B cell (primary cell): ENCODE results near the gene CLINT1. TPM values are rescaled to one million over a fixed set of nuclear protein-coding genes. Genes with fewer than 3 reads are reported as not detected.

ENCODE experiments used
- ATAC-seq: fragments of 200-7000 bp; cut with Tn5 transposase; one replicate; pipeline ENCODE4 v1.10.0; 2021; ENCODE audit warnings: low read depth, mild to moderate bottlenecking, moderate number of reproducible peaks, moderate library complexity
- CTCF ChIA-PET: fragments of 350-600 bp; sonication (Branson Sonifier 250); formaldehyde crosslinking; loops from one replicate; lab custom pipeline; 2021; ENCODE audit warnings: antibody characterized with exemption, inconsistent platforms; lab: Charles Lee
- POLR2A ChIA-PET: fragments of 350-600 bp; sonication (Branson Sonifier 250); formaldehyde crosslinking; loops from one replicate; lab custom pipeline; 2021; ENCODE audit warnings: antibody characterized with exemption; lab: Charles Lee
- DNase-seq: peaks from one replicate; pipeline ENCODE4 v3.0.0; 2013
- H2AFZ ChIP-seq: 2 replicates; pipeline ENCODE4 v1.6.1; 2012; ENCODE audit warnings: mild to moderate bottlenecking, low read depth, low read length; ENCODE audit not compliant: insufficient read depth, poor library complexity, severe bottlenecking
- H3K27ac ChIP-seq, 2 donors: 1 replicate in 1 of 2; 2 replicates in 1 of 2; pipeline ENCODE4 v1.5.1; 2012 to 2013; ENCODE audit warnings: low read length in 2 of 2, mild to moderate bottlenecking in 2 of 2, moderate library complexity in 1 of 2
- H3K27me3 ChIP-seq, 4 experiments: fragments of 200-600 bp in 1 of 4; sonication (generic) in 1 of 4; replicated peaks in 1 of 4; 1 replicate in 2 of 4; 2 replicates in 2 of 4; pipeline versions ENCODE4 v1.6.1 to v1.7.0; 2013 to 2016; ENCODE audit warnings: low read length in 3 of 4, mild to moderate bottlenecking in 2 of 4, mixed read lengths in 1 of 4, moderate library complexity in 1 of 4; ENCODE audit not compliant: insufficient read depth in 4 of 4, control insufficient read depth in 3 of 4; ENCODE audit errors: control extremely low read depth in 1 of 4
- H3K36me3 ChIP-seq, 2 experiments: replicated peaks in 1 of 2; 1 replicate in 1 of 2; 2 replicates in 1 of 2; pipeline versions ENCODE4 v1.6.1 to v1.7.1; 2013; ENCODE audit warnings: low read length in 1 of 2; ENCODE audit not compliant: insufficient read depth in 2 of 2, control insufficient read depth in 1 of 2; ENCODE audit errors: control extremely low read depth in 1 of 2, extremely low read depth in 1 of 2
- H3K4me1 ChIP-seq, 2 donors: fragments of 200-600 bp in 1 of 2; sonication (generic) in 1 of 2; 1 replicate in 1 of 2; 2 replicates in 1 of 2; pipeline versions ENCODE4 v1.5.1 to v1.6.1; 2013 to 2017; ENCODE audit warnings: low read length in 2 of 2; ENCODE audit not compliant: control insufficient read depth in 2 of 2, insufficient read depth in 2 of 2
- H3K4me2 ChIP-seq: replicated peaks from 2 replicates; pipeline ENCODE3; 2012; ENCODE audit warnings: mild to moderate bottlenecking, low read depth, low read length; ENCODE audit not compliant: poor library complexity, severe bottlenecking
- H3K4me3 ChIP-seq, 5 experiments: fragments of 200-600 bp in 1 of 5; sonication (generic) in 1 of 5; 1 replicate in 3 of 5; 2 replicates in 2 of 5; pipeline versions ENCODE4 v1.5.1 to v1.7.0; 2011 to 2016; ENCODE audit warnings: low read length in 4 of 5, mild to moderate bottlenecking in 4 of 5, low read depth in 2 of 5, control low read depth in 1 of 5, moderate library complexity in 1 of 5; ENCODE audit not compliant: insufficient read depth in 1 of 5; ENCODE audit errors: control extremely low read depth in 1 of 5, extremely low read depth in 1 of 5
- H3K79me2 ChIP-seq: fragments of 200-600 bp; sonication (generic); one replicate; pipeline ENCODE4 v1.6.0; 2016; ENCODE audit warnings: low read length; ENCODE audit not compliant: control insufficient read depth, insufficient read depth
- H3K9ac ChIP-seq: fragments of 200-600 bp; sonication (generic); 2 replicates; pipeline ENCODE4 v1.6.1; 2017; ENCODE audit warnings: mild to moderate bottlenecking, low read length, moderate library complexity
- H3K9me3 ChIP-seq, 3 donors: one replicate each; pipeline versions ENCODE4 v1.6.1 to v1.7.1; 2013; ENCODE audit warnings: low read length in 2 of 3; ENCODE audit not compliant: control insufficient read depth in 2 of 3, insufficient read depth in 1 of 3; ENCODE audit errors: control extremely low read depth in 1 of 3
- H4K20me1 ChIP-seq: 2 replicates; pipeline ENCODE4 v1.6.0; 2012; ENCODE audit warnings: mild to moderate bottlenecking, low read length; ENCODE audit not compliant: insufficient read depth, control insufficient read depth, poor library complexity, severe bottlenecking
- H3K27ac Mint-ChIP-seq: one replicate; pipeline ENCODE4 v1.8.0; 2021; ENCODE audit warnings: mixed read lengths
- H3K27me3 Mint-ChIP-seq: one replicate; pipeline ENCODE4 v1.8.0; 2021; ENCODE audit warnings: mixed read lengths
- H3K4me1 Mint-ChIP-seq: one replicate; pipeline ENCODE4 v1.8.0; 2021; ENCODE audit warnings: mixed read lengths
- H3K4me3 Mint-ChIP-seq: one replicate; pipeline ENCODE4 v1.8.0; 2021; ENCODE audit warnings: mixed read lengths
- H3K9me3 Mint-ChIP-seq: one replicate; pipeline ENCODE4 v1.8.0; 2022; ENCODE audit warnings: mixed read lengths; ENCODE audit not compliant: insufficient read depth
- CTCF ChIP-seq: fragments of 200-600 bp; IDR thresholded peaks from one replicate; pipeline ENCODE4 v1.8.0; 2022; ENCODE audit warnings: antibody characterized with exemption, mild to moderate bottlenecking
- EZH2 ChIP-seq: IDR thresholded peaks from 2 replicates; pipeline ENCODE4 v1.6.1; 2012; ENCODE audit warnings: borderline replicate concordance, low read depth, mild to moderate bottlenecking, moderate library complexity, low read length; ENCODE audit not compliant: insufficient read depth, poor library complexity, severe bottlenecking
- WGBS: methylation state at CpG from one replicate; pipeline ENCODE4 v1.1.5; 2013; ENCODE audit warnings: missing lambda C conversion rate; ENCODE audit not compliant: insufficient coverage; 5-methylcytosine and 5-hydroxymethylcytosine counted together
- intact Hi-C: fragments of 100-400 bp; cut with micrococcal nuclease; formaldehyde crosslinking; loops from one replicate; pipeline ENCODE4 v1.10.0; 2022
- polyA plus RNA-seq: library from polyadenylated mRNA; depleted of rRNA; stranded (reverse); fragments of >200 nt; gene quantifications from 2 replicates; pipeline ENCODE4 v1.2.3, GENCODE V29; 2012
- total RNA-seq, 2 donors: library from RNA; stranded (reverse); fragments of 120-200 nt in 1 of 2; gene quantifications; 1 replicate in 1 of 2; 2 replicates in 1 of 2; pipeline versions ENCODE4 v1.2.3 to v1.2.4, GENCODE V29; 2013 to 2022

CLINT1 gene
- total and polyA plus RNA-seq, 2 donors (not counting 1 experiment from before 2014, with no cell fraction given) = 69.7 to 89.1 TPM

DNA sequence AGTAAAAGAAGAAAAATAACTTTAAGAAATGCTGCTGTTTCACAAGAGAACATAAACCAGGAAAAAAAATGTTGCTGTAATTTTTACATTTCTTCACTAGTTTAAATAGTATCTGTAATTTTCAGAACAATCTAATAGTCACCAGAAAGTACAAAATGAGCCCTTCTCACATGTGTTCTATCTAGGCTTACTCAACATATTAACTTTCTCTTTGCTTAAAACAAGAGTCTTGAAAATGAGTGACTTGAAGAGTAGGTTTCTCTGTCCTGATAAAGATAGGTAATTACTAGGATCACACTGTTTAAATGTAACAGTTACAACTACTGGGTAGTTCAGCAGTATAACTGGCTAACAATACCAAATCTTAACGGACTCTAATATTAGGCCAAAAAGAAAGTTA is 37.5 kb downstream of the CLINT1 start:
- H3K27me3 ChIP-seq = no peaks in the 10 kb centered on the region
- no peak overlapping the region for H3K4me2 ChIP-seq
- POLR2A ChIA-PET = no interaction called here
- Mint-ChIP-seq H3K27ac (peak overlapping the region; percentile 56), H3K4me1 (peaks cover 29% of the 10 kb centered on the region), H3K4me3 (no peak overlapping the region), H3K9me3 (no peaks in the 10 kb centered on the region), H3K27me3 (no peaks in the 10 kb centered on the region)
- TF ChIP-seq CTCF (no peak), EZH2 (no peak)
- no peak for DNase-seq
- peak overlapping the region in 1 of 2 donors; percentile 14 for H3K27ac ChIP-seq
- H3K9me3 ChIP-seq = peaks cover 0 to 2% (median 0%) of the 10 kb centered on the region in 3 donors
- H3K79me2 ChIP-seq = peaks cover 40% of the 10 kb centered on the region
- H3K4me1 ChIP-seq = no peaks in the 10 kb centered on the region
- no peak overlapping the region for H2AFZ ChIP-seq
- ATAC-seq = no peak
- no peak overlapping the region for H3K4me3 ChIP-seq
- no CpG with 5 or more reads among the region's 1 CpG for WGBS
- H4K20me1 ChIP-seq = peaks cover 46% of the 10 kb centered on the region
- peaks cover 0 to 2% of the 10 kb centered on the region in 2 experiments for H3K36me3 ChIP-seq
- H3K9ac ChIP-seq = no peak overlapping the region
- intact Hi-C loops = loop anchor here (5.0 kb wide), 1 partner anchor 36 kb away; the partner anchor contains the start of gene CLINT1
- CTCF ChIA-PET = interaction anchor here (1.7 to 4.9 kb wide), 2 partner anchors 129 to 169 kb away, joined by 5 to 171 read pairs; no protein-coding TSS in a partner anchor

- Histone ChIP-seq H3K4me2 (no peak overlapping the region), H3K36me3 (peaks cover 2 to 3% of the 10 kb centered on the region in 2 experiments), H3K79me2 (peaks cover 34% of the 10 kb centered on the region), H3K27ac (peak overlapping the region in 1 of 2 donors; percentile 39), H3K9me3 (peaks cover 0 to 2% (median 0%) of the 10 kb centered on the region in 3 donors), H3K27me3 (no peaks in the 10 kb centered on the region), H3K9ac (no peak overlapping the region), H2AFZ (no peak overlapping the region), H4K20me1 (peaks cover 46% of the 10 kb centered on the region), H3K4me3 (no peak overlapping the region), H3K4me1 (no peaks in the 10 kb centered on the region)
- Mint-ChIP-seq H3K4me3 (no peak overlapping the region), H3K27me3 (no peaks in the 10 kb centered on the region), H3K9me3 (no peaks in the 10 kb centered on the region), H3K4me1 (peaks cover 24% of the 10 kb centered on the region), H3K27ac (peak overlapping the region; percentile 2)
- intact Hi-C loops = loop anchor here (1.0 to 5.0 kb wide), 3 partner anchors 37 to 1313 kb away; partner anchors contain the start of gene CLINT1
- WGBS = 0% methylated on average over 1 of the region's 6 CpGs
- ChIA-PET POLR2A (no interaction called here), CTCF (interaction anchor here (0.7 to 4.9 kb wide), 13 partner anchors 12 to 1311 kb away, joined by 3 to 171 read pairs (median 5); no protein-coding TSS in a partner anchor)
- DNase-seq (peak; percentile 53), ATAC-seq (no peak)
- peak; percentile 72 for TF ChIP-seq CTCF
- TF ChIP-seq EZH2 = no peak
These were observed 38.2 kb downstream of the CLINT1 start for GRCh38 chr5:157820593-157821252.
